Measurements from ENCODE around the gene CCR5AS.

GRCh38 chr3:46456118-46456517, 49.3 kb upstream of the CCR5AS start:
- TF ChIP-seq CTCF (IDR thresholded peaks at IDR 0.05): no peak
- TF ChIP-seq POLR2A (IDR thresholded peaks at IDR 0.05): no peak
- no peak for TF ChIP-seq POLR2AphosphoS5 (IDR thresholded peaks at IDR 0.05)
- no peak for TF ChIP-seq EP300 (IDR thresholded peaks at IDR 0.05)
